Prostate gland (tissue), 2 donors: Measurements from ENCODE around the gene UBAC2.

Experiments
- POLR2A ChIP-seq: fragments of 450-650 bp; IDR thresholded peaks from one replicate; pipeline ENCODE4 v1.6.1; 2016; ENCODE audit warnings: antibody characterized with exemption, mild to moderate bottlenecking
- TF ChIP-seq, protein P1 (sequence below), 4 experiments: fragments of 200-600 bp in 2 of 4; fragments of 450-650 bp in 2 of 4; sonication (generic) in 2 of 4; IDR thresholded peaks; 1 replicate in 3 of 4; 2 replicates in 1 of 4; pipeline ENCODE4 v1.5.1; 2016 to 2019; ENCODE audit warnings: antibody characterized with exemption in 4 of 4, mild to moderate bottlenecking in 2 of 4, moderate library complexity in 2 of 4

DNA sequence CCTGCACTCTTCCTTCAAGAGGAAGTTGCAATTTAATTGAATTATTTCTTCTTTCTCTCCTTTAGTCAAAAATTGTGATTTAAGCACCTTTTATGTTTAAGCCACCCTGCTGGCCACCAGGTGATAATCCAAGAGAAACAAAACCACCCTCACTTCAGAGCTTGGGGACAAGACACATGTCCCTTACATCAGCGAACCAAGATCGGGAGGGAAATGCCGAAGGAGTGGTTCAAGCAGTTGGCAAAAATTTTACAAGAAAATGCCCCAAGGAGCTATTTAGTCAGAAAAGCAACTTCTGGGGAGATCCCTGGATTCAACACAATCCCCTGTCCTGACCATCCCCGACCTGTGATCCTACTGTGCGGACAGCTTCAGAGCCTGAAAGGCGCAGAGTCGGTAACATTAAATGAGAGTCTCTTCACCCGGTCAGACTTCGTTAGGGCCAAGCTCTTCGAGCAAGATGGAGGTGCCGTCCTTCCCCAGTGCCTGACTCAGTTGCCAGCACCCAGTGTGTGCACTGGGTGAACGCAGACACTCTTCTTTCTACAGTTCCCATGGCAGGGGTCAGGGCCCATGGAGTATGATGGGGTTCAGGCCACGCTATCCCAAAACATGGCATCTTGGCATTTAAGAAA, 222.0 kb downstream of the UBAC2 start:
- TF ChIP-seq, protein P1, sequence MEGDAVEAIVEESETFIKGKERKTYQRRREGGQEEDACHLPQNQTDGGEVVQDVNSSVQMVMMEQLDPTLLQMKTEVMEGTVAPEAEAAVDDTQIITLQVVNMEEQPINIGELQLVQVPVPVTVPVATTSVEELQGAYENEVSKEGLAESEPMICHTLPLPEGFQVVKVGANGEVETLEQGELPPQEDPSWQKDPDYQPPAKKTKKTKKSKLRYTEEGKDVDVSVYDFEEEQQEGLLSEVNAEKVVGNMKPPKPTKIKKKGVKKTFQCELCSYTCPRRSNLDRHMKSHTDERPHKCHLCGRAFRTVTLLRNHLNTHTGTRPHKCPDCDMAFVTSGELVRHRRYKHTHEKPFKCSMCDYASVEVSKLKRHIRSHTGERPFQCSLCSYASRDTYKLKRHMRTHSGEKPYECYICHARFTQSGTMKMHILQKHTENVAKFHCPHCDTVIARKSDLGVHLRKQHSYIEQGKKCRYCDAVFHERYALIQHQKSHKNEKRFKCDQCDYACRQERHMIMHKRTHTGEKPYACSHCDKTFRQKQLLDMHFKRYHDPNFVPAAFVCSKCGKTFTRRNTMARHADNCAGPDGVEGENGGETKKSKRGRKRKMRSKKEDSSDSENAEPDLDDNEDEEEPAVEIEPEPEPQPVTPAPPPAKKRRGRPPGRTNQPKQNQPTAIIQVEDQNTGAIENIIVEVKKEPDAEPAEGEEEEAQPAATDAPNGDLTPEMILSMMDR (IDR thresholded peaks at IDR 0.05): no peak
- TF ChIP-seq POLR2A: no peak
